ENCODE results near the gene PPM1N. TPM values are rescaled to one million over a fixed set of nuclear protein-coding genes. Genes with fewer than 3 reads are reported as not detected.
A peak's percentile ranks its signal among the peaks of the same experiment; 100 is the strongest.

The PPM1N gene
- total and polyA plus RNA-seq, 2 of the 13 experiments (the other 11 are each of a cell fraction or from before 2014, with no cell fraction given) = 0.31 to 1.8 TPM

- TF ChIP-seq ZNF280D (CRISPR knock-in tag; IDR thresholded peaks at IDR 0.05) = no peak
- peak; percentile 64 for TF ChIP-seq PHF21A (CRISPR knock-in tag; IDR thresholded peaks at IDR 0.05)
- TF ChIP-seq ZNF10 (CRISPR knock-in tag; IDR thresholded peaks at IDR 0.05; ENCODE audit: borderline replicate concordance, low read depth) = no peak
- TF ChIP-seq ZBTB7B (CRISPR knock-in tag; IDR thresholded peaks at IDR 0.05) = peak; percentile 30
- no peak for TF ChIP-seq ZNF564 (CRISPR knock-in tag; IDR thresholded peaks at IDR 0.05)
- TF ChIP-seq ELF3 (CRISPR knock-in tag; IDR thresholded peaks at IDR 0.05) = 0 out of 2 replicates have a peak, but pooled peaks have one; percentile 32
- no peak for TF ChIP-seq ZNF512 (CRISPR knock-in tag; IDR thresholded peaks at IDR 0.05)
- no peak for TF ChIP-seq ZNF12 (CRISPR knock-in tag; IDR thresholded peaks at IDR 0.05)
- no peak for TF ChIP-seq GLI4 (CRISPR knock-in tag; IDR thresholded peaks at IDR 0.05; ENCODE audit: borderline replicate concordance)
- no peak for TF ChIP-seq MXD3 (CRISPR knock-in tag; IDR thresholded peaks at IDR 0.05)
- no peak for TF ChIP-seq DPF2 (CRISPR knock-in tag; IDR thresholded peaks at IDR 0.05; ENCODE audit: borderline replicate concordance, low read depth)
- no peak for TF ChIP-seq EZH2 (conservative IDR thresholded peaks at IDR 0.05; ENCODE audit: low read depth, low read length)
- TF ChIP-seq POLR2G (IDR thresholded peaks at IDR 0.05; ENCODE audit: low read depth, low read length) = peak; percentile 85
- no peak for TF ChIP-seq THYN1 (CRISPR knock-in tag; IDR thresholded peaks at IDR 0.05; ENCODE audit: borderline replicate concordance, low read depth)
- TF ChIP-seq MXD4 (CRISPR knock-in tag; IDR thresholded peaks at IDR 0.05) = no peak
- TF ChIP-seq ZFP41 (CRISPR knock-in tag; IDR thresholded peaks at IDR 0.05; ENCODE audit: borderline replicate concordance) = no peak
- no peak for TF ChIP-seq XBP1 (CRISPR knock-in tag; IDR thresholded peaks at IDR 0.05)
- TF ChIP-seq BRCA1 (CRISPR knock-in tag; IDR thresholded peaks at IDR 0.05) = no peak
- TF ChIP-seq NRL (CRISPR knock-in tag; IDR thresholded peaks at IDR 0.05; ENCODE audit: borderline replicate concordance) = no peak
- TF ChIP-seq SIX1 (CRISPR knock-in tag; IDR thresholded peaks at IDR 0.05; ENCODE audit: borderline replicate concordance) = no peak
- peak in 1 of 2 experiments; percentile 48; a peak in 1 of 4 replicates for TF ChIP-seq KLF16 (CRISPR knock-in tag; IDR thresholded peaks at IDR 0.05)
- 0 out of 2 replicates have a peak, but pooled peaks have one; percentile 46 for TF ChIP-seq ZMYM4 (CRISPR knock-in tag; IDR thresholded peaks at IDR 0.05)
- no peak for TF ChIP-seq GTF3A (CRISPR knock-in tag; conservative IDR thresholded peaks at IDR 0.05)
- peak; percentile 51; the same call in 1 of the 2 replicates for TF ChIP-seq KDM2A (CRISPR knock-in tag; IDR thresholded peaks at IDR 0.05; ENCODE audit: borderline replicate concordance, low read depth)
Measured at GRCh38 chr19:45506246-45506988, 8.2 kb downstream of the PPM1N start (continued).
